ENCODE measurements around the gene PTPRN2. TPM values are rescaled to one million over a fixed set of nuclear protein-coding genes. Genes with fewer than 3 reads are reported as not detected.

PTPRN2 gene
- total and polyA plus RNA-seq, 2 of the 13 experiments (the other 11 are each of a cell fraction or from before 2014, with no cell fraction given) = 2.5 to 24.2 TPM

GRCh38 chr7:157820796-157821195 lies 766.8 kb downstream of the PTPRN2 start:
- BruUV-seq (replicated peaks) = no TSS peak
- Histone ChIP-seq H2AFZ (ENCODE audit: low read length) (no peak overlapping the region), H3K27me3 (ENCODE audit: control insufficient read depth in 1 of 2, insufficient read depth in 2 of 2, low read length in 2 of 2) (no peaks in the 10 kb centered on the region), H3K79me2 (ENCODE audit: insufficient read depth, low read length) (no peaks in the 10 kb centered on the region), H3K27ac (ENCODE audit: extremely low read length, insufficient read depth, low read length) (no peak overlapping the region), H3K9me3 (ENCODE audit: low read length) (no peaks in the 10 kb centered on the region), H3K4me3 (replicated peaks in 1 of 3; ENCODE audit: insufficient read depth in 1 of 3, low read depth in 2 of 3, low read length in 3 of 3) (no peak overlapping the region), H3K4me2 (ENCODE audit: low read depth, low read length) (no peak overlapping the region), H3K36me3 (replicated peaks in 1 of 2; ENCODE audit: control insufficient read depth in 1 of 2, insufficient read depth in 2 of 2, low read length in 2 of 2) (no peaks in the 10 kb centered on the region), H3K9ac (ENCODE audit: insufficient read depth, low read depth, low read length) (no peak overlapping the region), H3K4me1 (ENCODE audit: insufficient read depth, low read length) (no peaks in the 10 kb centered on the region), H4K20me1 (ENCODE audit: insufficient read depth, low read length) (peaks cover 6% of the 10 kb centered on the region; the same call in 1 of the 2 replicates)
- intact Hi-C loops (cut with micrococcal nuclease; ENCODE audit: unreplicated experiment) = no loop called here
- POLR2A ChIA-PET = no interaction called here
- CTCF ChIA-PET (ENCODE audit: low intra/inter-chr PET ratio, low total read pairs) = no interaction called here
- no peak for FAIRE-seq
- no peak for DNase-seq (ENCODE audit: low spot score)
- in situ Hi-C loops (cut with HindIII; ENCODE audit: extremely low pct_ligation_motif_present, low pct_unique_long_range_greater_than_20kb) = no loop called here
- no peak for TF ChIP-seq ZNF678 (CRISPR knock-in tag; IDR thresholded peaks at IDR 0.05)
- no peak for TF ChIP-seq SMC3 (IDR thresholded peaks at IDR 0.05; ENCODE audit: low read length)
- no peak for TF ChIP-seq SALL2 (CRISPR knock-in tag; IDR thresholded peaks at IDR 0.05)
- no peak for TF ChIP-seq ZNF841 (CRISPR knock-in tag; IDR thresholded peaks at IDR 0.05; ENCODE audit: borderline replicate concordance)
- no peak for TF ChIP-seq ZNF468 (CRISPR knock-in tag; IDR thresholded peaks at IDR 0.05)
- TF ChIP-seq ZNF383 (CRISPR knock-in tag; IDR thresholded peaks at IDR 0.05; ENCODE audit: borderline replicate concordance) = no peak
- no peak for TF ChIP-seq ZBTB38 (CRISPR knock-in tag; IDR thresholded peaks at IDR 0.05)
- TF ChIP-seq ZBTB20 (CRISPR knock-in tag; IDR thresholded peaks at IDR 0.05; ENCODE audit: borderline replicate concordance, low read depth) = no peak
- TF ChIP-seq ARID4A (CRISPR knock-in tag; IDR thresholded peaks at IDR 0.05; ENCODE audit: borderline replicate concordance) = no peak
- TF ChIP-seq ZC3H13 (CRISPR knock-in tag; IDR thresholded peaks at IDR 0.05) = no peak
- TF ChIP-seq MXD1 (CRISPR knock-in tag; IDR thresholded peaks at IDR 0.05) = no peak
- no peak for TF ChIP-seq BRF2 (CRISPR knock-in tag; IDR thresholded peaks at IDR 0.05)
- TF ChIP-seq TRAFD1 (CRISPR knock-in tag; IDR thresholded peaks at IDR 0.05; ENCODE audit: borderline replicate concordance) = no peak
- WGBS (ENCODE audit: low lambda C conversion rate) = 0% methylated on average over 1 of the region's 4 CpGs
- ATAC-seq = no peak
